NOMO-1 (cell line): Measurements from ENCODE around the gene ZNF683.
A peak's percentile ranks its signal among the peaks of the same experiment; 100 is the strongest.
"Not testable (repeated sequence)": the region's sequence is repeated elsewhere in the genome, so short reads cannot be mapped to it uniquely, and the experiment has no call there.

Experiments used
- DNase-seq, 2 experiments: peaks; one replicate each; lab custom pipeline; 2025; ENCODE audit not compliant: unreplicated experiment in 2 of 2; lab: John Stamatoyannopoulos, UW

Gene ZNF683

GRCh38 chr1:26340047-26340481 lies 32.5 kb downstream of the ZNF683 start:
- DNase-seq = no peak

GRCh38 chr1:26338670-26339069 lies 33.9 kb downstream of the ZNF683 start:
- no peak for DNase-seq

DNA sequence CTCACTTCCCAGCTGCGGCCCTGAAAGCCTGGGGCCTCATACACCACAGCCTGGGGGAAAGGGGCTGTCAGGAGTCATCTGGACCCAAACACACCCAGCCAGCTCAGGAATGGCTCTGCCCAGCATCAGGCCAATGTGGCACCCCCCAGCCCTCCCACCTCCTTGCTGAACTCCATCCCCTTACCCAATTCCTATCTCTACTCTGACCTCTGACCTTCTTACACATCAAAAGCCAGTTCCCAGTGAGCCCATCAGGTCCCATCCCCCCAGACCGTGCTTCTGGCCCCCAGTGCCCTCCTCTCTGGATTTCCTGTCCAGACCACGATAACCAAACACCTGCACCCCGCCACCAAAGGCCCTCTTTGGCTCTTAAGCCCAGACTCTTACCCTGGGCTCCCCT lies 34.9 kb downstream of the ZNF683 start:
- no peak for DNase-seq

DNA sequence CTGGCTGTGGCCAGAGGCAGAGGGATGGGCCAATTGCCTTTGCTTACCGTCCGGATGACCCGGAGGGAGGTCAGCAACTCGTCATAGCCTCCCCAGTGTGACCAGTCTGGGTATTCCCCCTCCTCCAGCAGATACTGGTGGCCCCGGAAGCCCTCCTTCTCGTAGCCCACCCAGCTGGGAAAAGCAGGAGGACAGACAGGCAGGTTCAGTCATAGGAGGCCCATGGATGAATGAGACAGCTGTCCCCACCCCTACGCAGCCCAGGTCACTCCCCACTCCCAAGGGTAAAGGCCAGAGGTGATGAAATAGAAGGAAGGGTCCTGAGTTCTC lies 35.4 kb downstream of the ZNF683 start:
- DNase-seq = no peak

- DNase-seq = peak; percentile 50 to 73
These were observed 35.9 kb downstream of the ZNF683 start for GRCh38 chr1:26336477-26337205.

DNA sequence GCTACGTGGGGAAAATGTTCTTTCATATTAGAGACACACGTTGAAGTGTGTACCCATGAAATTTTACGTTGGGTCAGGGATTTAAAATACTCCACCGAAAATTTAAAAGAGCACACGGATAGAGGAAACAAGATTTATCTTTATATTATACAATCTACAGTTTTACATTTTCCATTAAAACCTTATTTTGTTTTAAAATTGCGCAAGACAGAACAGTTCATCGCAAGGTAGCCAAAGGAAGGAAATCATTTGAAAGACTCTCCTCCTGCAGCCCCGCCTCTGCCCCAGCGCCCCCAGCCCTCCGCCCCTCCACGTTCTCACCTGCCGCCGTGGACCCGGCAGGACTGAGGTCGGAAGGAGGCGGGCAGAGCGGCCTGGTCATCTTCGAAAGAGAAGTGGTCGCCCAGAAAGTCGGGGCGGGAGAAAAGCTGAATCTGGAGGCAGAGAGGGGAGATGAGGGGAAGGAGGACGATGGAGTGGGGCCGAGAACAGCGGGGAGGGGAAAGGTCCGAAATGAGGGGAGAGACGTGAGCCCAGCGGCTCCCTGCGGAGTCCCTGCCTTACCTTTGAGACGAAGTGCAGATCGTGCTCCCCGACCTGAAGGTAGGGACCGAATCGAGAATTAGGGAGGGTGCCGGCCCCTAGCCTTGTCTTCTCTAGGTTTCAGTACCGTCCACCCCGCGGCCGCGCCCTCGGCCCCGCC lies 36.6 kb downstream of the ZNF683 start:
- peak; percentile 47 to 63 for DNase-seq

- peak in 1 of 2 experiments; percentile 21 for DNase-seq
These were observed 39.2 kb downstream of the ZNF683 start for GRCh38 chr1:26333312-26333711.

- DNase-seq = no peak
These were observed 42.3 kb downstream of the ZNF683 start for GRCh38 chr1:26330276-26330675.

- not testable (repeated sequence) for DNase-seq
These were observed 43.2 kb downstream of the ZNF683 start for GRCh38 chr1:26329380-26329779.

- DNase-seq = no peak
These were observed 44.0 kb downstream of the ZNF683 start for GRCh38 chr1:26328597-26328996.

- no peak for DNase-seq
These were observed 44.6 kb downstream of the ZNF683 start for GRCh38 chr1:26327956-26328362.

GRCh38 chr1:26324550-26324949 lies 48.0 kb downstream of the ZNF683 start:
- DNase-seq = no peak

DNA sequence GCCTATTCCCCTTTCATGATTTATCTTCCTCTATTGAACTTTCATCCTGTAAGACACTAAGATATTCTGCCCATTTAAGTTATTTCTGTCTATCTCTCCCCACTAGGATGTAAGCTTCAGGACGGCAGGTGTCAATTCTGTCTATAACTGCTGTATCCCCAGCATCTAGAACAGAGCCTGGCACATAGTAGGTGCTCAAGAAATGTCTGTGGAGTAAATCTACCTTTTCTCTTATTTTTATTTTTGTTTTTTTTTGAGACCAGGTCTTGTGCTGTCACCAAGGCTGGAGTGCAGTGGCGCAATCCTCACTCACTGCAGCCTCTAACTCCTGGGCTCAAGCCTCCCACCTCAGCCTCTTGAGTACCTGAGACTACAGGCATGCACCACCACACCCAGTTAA lies 49.2 kb downstream of the ZNF683 start:
- DNase-seq = no peak

DNA sequence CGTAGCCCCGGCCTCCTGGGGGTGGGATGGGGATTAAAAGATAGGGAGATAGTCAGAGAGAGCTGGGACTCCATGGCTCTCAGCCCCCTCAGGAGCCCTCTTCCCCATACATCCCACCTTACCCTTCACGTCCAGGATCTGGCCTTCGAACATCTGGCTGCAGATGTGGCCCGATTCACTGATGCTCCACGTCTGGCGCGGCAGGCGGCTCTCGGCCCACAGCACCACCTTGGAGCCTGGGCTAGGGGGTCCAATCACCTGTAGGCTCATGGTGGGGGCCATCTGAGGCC lies 50.6 kb downstream of the ZNF683 start:
- DNase-seq = no peak

- peak; percentile 78 to 79 for DNase-seq
These were observed 51.1 kb downstream of the ZNF683 start for GRCh38 chr1:26321315-26322041.

DNA sequence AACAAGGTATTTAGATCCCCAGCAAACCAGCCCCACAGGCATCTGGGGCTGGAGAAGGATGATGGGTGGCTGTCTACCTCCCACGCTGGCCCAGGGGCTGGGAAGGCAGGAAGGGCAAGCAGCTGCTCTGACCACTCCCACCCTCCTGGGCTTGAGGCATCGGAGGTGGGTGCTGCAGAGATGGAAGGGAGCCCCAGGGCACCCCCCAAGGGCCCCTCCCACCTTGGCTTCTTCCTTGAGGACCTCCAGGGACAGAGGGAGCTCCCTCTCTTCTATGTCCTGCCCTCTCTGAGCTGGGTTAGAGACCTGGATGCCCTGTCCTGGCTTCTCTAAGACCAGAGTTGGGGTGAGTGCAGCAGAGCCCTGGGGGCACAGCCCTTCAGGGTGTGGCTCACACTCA lies 51.7 kb downstream of the ZNF683 start:
- DNase-seq = no peak

DNA sequence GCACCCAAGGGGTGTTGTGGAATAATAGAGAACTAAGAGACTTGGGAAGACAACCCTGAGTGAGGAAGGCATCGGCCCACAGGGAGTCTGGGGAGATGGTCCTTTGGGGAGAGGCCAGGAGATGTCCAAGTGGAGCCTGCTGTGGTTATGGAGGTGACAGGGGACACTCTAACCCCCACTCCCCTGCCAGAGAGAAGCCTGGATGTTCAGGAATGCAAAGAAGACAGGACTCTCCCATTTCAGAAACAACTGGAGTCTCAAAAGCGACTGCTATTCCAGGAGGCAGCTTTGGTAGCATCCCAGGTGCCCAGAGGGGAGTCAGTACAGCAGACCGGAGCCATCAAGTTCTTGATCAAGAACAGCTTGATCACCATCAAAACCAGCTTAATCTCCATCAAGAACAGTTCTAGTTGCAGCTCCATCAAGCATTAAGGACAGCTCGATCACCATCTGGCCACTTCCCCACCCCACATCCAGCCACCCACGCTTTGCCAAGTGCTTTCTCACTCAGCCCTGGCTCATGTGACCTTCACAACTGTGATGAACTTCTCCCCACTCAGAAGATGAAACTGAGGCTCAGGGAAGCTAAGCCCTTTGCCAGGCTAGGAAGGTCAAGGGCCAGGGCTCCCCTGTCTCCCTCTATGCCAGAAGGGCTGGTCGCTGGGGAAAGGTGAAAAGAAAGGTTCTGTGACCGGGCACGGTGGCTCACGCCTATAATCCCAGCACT lies 54.0 kb downstream of the ZNF683 start:
- DNase-seq = no peak

- peak; percentile 41 to 69 for DNase-seq
These were observed 54.8 kb downstream of the ZNF683 start, which contains the start of gene CD52 for GRCh38 chr1:26317612-26318337. Gene CD52, plus strand, starts transcription at chr1:26317958. Its CDS starts 60 bp downstream, at chr1:26318018.

DNA sequence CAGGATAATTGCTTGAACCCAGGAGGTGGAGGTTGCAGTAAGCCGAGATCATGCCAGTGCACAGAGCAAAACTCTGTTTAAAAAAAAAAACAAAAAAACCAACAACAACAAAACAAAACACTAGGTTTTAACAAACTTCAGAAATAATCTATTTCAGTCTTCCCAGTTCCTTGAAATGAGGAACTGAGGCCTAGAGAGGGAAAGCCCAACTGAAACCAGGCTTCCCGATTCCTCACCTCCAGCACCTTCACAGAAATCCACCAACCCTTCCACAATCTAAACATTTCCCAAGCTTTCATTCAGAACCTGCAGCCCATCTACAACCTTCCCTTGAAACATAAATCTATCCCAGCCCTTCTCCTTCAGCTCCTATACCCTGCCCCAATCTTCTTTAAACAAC lies 55.4 kb downstream of the ZNF683 start:
- no peak for DNase-seq
